OCI-LY7 (cell line): ENCODE data around the gene ACBD6. TPM values are rescaled to one million over a fixed set of nuclear protein-coding genes. Genes with fewer than 3 reads are reported as not detected.

Experiments
- BruUV-seq: library from RNA; stranded (reverse); fragments of 400-500 nt; replicated peaks from 2 replicates; lab custom pipeline; 2021; lab: Mats Ljungman, UMichigan
- CTCF ChIA-PET: fragments of 300-600 bp; sonication (Branson Sonifier 250); formaldehyde crosslinking; loops from one replicate; lab custom pipeline; 2022; ENCODE audit warnings: antibody characterized with exemption; ENCODE audit not compliant: unreplicated experiment; lab: Charles Lee
- POLR2A ChIA-PET: fragments of 300-600 bp; sonication (Branson Sonifier 250); formaldehyde crosslinking; loops from one replicate; lab custom pipeline; 2022; ENCODE audit warnings: antibody characterized with exemption; lab: Charles Lee
- DNase-seq: peaks from one replicate; pipeline ENCODE4 v3.0.0-alpha.2; 2015; ENCODE audit warnings: low spot score
- H2AFZ ChIP-seq: fragments of 200-600 bp; sonication (generic), shearing (Covaris generic); 2 replicates; pipeline ENCODE4 v1.6.1; 2014; ENCODE audit warnings: mild to moderate bottlenecking, antibody characterized with exemption, low read length, moderate library complexity
- H3K27ac ChIP-seq: fragments of 200-600 bp; sonication (generic); 2 replicates; pipeline ENCODE4 v1.5.1; 2014; ENCODE audit warnings: mixed run types, low read depth, mild to moderate bottlenecking, moderate library complexity, low read length, inconsistent platforms; ENCODE audit not compliant: poor library complexity, severe bottlenecking
- H3K36me3 ChIP-seq: fragments of 200-600 bp; sonication (generic); 2 replicates; pipeline ENCODE4 v1.6.1; 2014; ENCODE audit warnings: mild to moderate bottlenecking, antibody characterized with exemption, low read length, moderate library complexity, mixed read lengths; ENCODE audit not compliant: insufficient read depth
- H3K4me1 ChIP-seq: fragments of 200-600 bp; sonication (generic); 2 replicates; pipeline ENCODE4 v1.5.1; 2014; ENCODE audit warnings: mild to moderate bottlenecking, low read length; ENCODE audit not compliant: insufficient read depth, poor library complexity, severe bottlenecking
- H3K4me2 ChIP-seq: fragments of 200-600 bp; sonication (generic); 2 replicates; pipeline ENCODE4 v1.6.1; 2014; ENCODE audit warnings: mild to moderate bottlenecking, low read length
- H3K4me3 ChIP-seq: fragments of 200-600 bp; sonication (generic); 2 replicates; pipeline ENCODE4 v1.5.1; 2014; ENCODE audit warnings: mild to moderate bottlenecking, low read depth, low read length; ENCODE audit not compliant: poor library complexity, severe bottlenecking
- H3K79me2 ChIP-seq: fragments of 200-600 bp; sonication (generic); 2 replicates; pipeline ENCODE4 v1.6.1; 2016; ENCODE audit warnings: low read depth, mild to moderate bottlenecking, low read length, moderate library complexity, mixed read lengths; ENCODE audit not compliant: insufficient read depth
- H3K9me2 ChIP-seq: fragments of 200-600 bp; sonication (generic); 2 replicates; pipeline ENCODE4 v1.6.1; 2016; ENCODE audit warnings: mild to moderate bottlenecking, low read length, mixed read lengths; ENCODE audit not compliant: insufficient read depth
- H3K9me3 ChIP-seq: fragments of 200-600 bp; sonication (generic); 2 replicates; pipeline ENCODE4 v1.6.1; 2014; ENCODE audit warnings: mild to moderate bottlenecking, mixed run types, low read length, mixed read lengths
- H4K20me1 ChIP-seq: fragments of 200-600 bp; sonication (generic); 2 replicates; pipeline ENCODE4 v1.6.1; 2014; ENCODE audit warnings: mild to moderate bottlenecking, antibody characterized with exemption, low read length, moderate library complexity, mixed read lengths; ENCODE audit not compliant: insufficient read depth
- EZH2phosphoT487 ChIP-seq: fragments of 200-600 bp; sonication (generic); IDR thresholded peaks from 2 replicates; pipeline ENCODE4 v1.6.1; 2018; ENCODE audit warnings: low read depth, borderline replicate concordance, mild to moderate bottlenecking, mixed run types, antibody characterized with exemption, low read length, moderate library complexity, mixed read lengths
- intact Hi-C: fragments of 100-400 bp; cut with micrococcal nuclease; formaldehyde crosslinking; loops from one replicate; pipeline ENCODE4 v1.10.0; 2022; ENCODE audit not compliant: unreplicated experiment
- total RNA-seq, 2 experiments: library from RNA; depleted of rRNA in 1 of 2; stranded (reverse); fragments of >200 nt in 1 of 2; shearing (Covaris generic) in 1 of 2; gene quantifications; 2 replicates each; pipeline ENCODE4 v1.2.3, GENCODE V29; 2014 to 2022
- TF ChIP-seq, protein P1 (sequence below): fragments of 200-600 bp; sonication (generic); conservative IDR thresholded peaks from 2 replicates; pipeline ENCODE4 v1.5.1; 2014; ENCODE audit warnings: mild to moderate bottlenecking, antibody characterized with exemption, low read length, moderate library complexity, mixed read lengths

Gene ACBD6
- total RNA-seq, 2 experiments from 2014 or later, result 61.2 to 78.4 TPM

GRCh38 chr1:180251526-180252305, 250.7 kb downstream of the ACBD6 start:
- Histone ChIP-seq H4K20me1 (no peaks in the 10 kb centered on the region), H3K9me2 (no peaks in the 10 kb centered on the region), H3K4me3 (no peak overlapping the region), H3K9me3 (no peaks in the 10 kb centered on the region), H2AFZ (no peak overlapping the region), H3K79me2 (no peaks in the 10 kb centered on the region), H3K4me1 (no peaks in the 10 kb centered on the region), H3K36me3 (no peaks in the 10 kb centered on the region), H3K27ac (no peak overlapping the region), H3K4me2 (no peak overlapping the region)
- no peak for DNase-seq
- TF ChIP-seq EZH2phosphoT487, result no peak
- TF ChIP-seq, protein P1, sequence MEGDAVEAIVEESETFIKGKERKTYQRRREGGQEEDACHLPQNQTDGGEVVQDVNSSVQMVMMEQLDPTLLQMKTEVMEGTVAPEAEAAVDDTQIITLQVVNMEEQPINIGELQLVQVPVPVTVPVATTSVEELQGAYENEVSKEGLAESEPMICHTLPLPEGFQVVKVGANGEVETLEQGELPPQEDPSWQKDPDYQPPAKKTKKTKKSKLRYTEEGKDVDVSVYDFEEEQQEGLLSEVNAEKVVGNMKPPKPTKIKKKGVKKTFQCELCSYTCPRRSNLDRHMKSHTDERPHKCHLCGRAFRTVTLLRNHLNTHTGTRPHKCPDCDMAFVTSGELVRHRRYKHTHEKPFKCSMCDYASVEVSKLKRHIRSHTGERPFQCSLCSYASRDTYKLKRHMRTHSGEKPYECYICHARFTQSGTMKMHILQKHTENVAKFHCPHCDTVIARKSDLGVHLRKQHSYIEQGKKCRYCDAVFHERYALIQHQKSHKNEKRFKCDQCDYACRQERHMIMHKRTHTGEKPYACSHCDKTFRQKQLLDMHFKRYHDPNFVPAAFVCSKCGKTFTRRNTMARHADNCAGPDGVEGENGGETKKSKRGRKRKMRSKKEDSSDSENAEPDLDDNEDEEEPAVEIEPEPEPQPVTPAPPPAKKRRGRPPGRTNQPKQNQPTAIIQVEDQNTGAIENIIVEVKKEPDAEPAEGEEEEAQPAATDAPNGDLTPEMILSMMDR, result no peak
- ChIA-PET CTCF (no interaction called here), POLR2A (interaction anchor here (1.0 kb wide), 1 partner anchor 160 kb away, joined by 3 read pairs; no protein-coding TSS in a partner anchor)
- BruUV-seq, result no TSS peak
- intact Hi-C loops, result loop anchor here (1.0 kb wide), 2 partner anchors 165 to 231 kb away; no protein-coding TSS in a partner anchor

- no peak overlapping the region for H3K27ac ChIP-seq
- no peaks in the 10 kb centered on the region for H4K20me1 ChIP-seq
- H2AFZ ChIP-seq, result no peak overlapping the region
- H3K4me2 ChIP-seq, result no peak overlapping the region
- POLR2A ChIA-PET, result interaction anchor here (1.0 kb wide), 1 partner anchor 161 kb away, joined by 3 read pairs; no protein-coding TSS in a partner anchor
- H3K36me3 ChIP-seq, result no peaks in the 10 kb centered on the region
- TF ChIP-seq EZH2phosphoT487, result no peak
- TF ChIP-seq, protein P1, result no peak
- no peaks in the 10 kb centered on the region for H3K4me1 ChIP-seq
- H3K9me3 ChIP-seq, result no peaks in the 10 kb centered on the region
- no peaks in the 10 kb centered on the region for H3K9me2 ChIP-seq
- no peaks in the 10 kb centered on the region for H3K79me2 ChIP-seq
- intact Hi-C loops, result no loop called here
- DNase-seq, result no peak
- no TSS peak for BruUV-seq
- CTCF ChIA-PET, result no interaction called here
- no peak overlapping the region for H3K4me3 ChIP-seq
Observed at GRCh38 chr1:180250883-180251509, 251.4 kb downstream of the ACBD6 start.

DNA sequence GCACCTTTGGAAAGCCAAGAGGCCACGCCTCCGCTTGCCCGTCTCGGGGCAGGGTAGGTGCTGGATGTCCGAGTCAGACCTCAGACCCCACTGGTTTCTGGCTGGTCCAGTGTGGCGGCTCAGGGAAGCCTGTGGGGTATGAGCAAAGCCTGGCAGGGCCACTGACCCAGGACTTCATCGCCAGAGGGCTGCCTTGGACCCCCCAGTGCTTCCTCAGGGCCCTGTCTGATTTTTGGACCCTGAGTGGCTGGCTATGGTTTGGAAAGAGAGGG, 251.9 kb downstream of the ACBD6 start:
- Histone ChIP-seq H3K27ac (no peak overlapping the region), H3K9me2 (no peaks in the 10 kb centered on the region), H3K4me2 (no peak overlapping the region), H3K36me3 (no peaks in the 10 kb centered on the region), H3K4me3 (no peak overlapping the region), H3K9me3 (no peaks in the 10 kb centered on the region), H3K79me2 (no peaks in the 10 kb centered on the region), H2AFZ (no peak overlapping the region), H3K4me1 (no peaks in the 10 kb centered on the region), H4K20me1 (no peaks in the 10 kb centered on the region)
- TF ChIP-seq, protein P1, result no peak
- TF ChIP-seq EZH2phosphoT487, result no peak
- intact Hi-C loops, result no loop called here
- ChIA-PET POLR2A (no interaction called here), CTCF (no interaction called here)
- DNase-seq, result no peak
- BruUV-seq, result no TSS peak
